ENCODE measurements around the gene CDC42BPG. TPM values are rescaled to one million over a fixed set of nuclear protein-coding genes. Genes with fewer than 3 reads are reported as not detected.

The CDC42BPG gene
- total RNA-seq, 1 experiment from 2014 or later, result 21.6 TPM

GRCh38 chr11:64784813-64785581 lies 59.5 kb downstream of the CDC42BPG start (continued):
- TF ChIP-seq CTCF (IDR thresholded peaks at IDR 0.05) (no peak), ZNF396 (CRISPR knock-in tag; IDR thresholded peaks at IDR 0.05; ENCODE audit: borderline replicate concordance) (no peak), NR1H2 (CRISPR knock-in tag; IDR thresholded peaks at IDR 0.05) (no peak), JUN (CRISPR knock-in tag; IDR thresholded peaks at IDR 0.05) (no peak), ETV6 (CRISPR knock-in tag; IDR thresholded peaks at IDR 0.05) (no peak)

GRCh38 chr11:64778473-64779298 lies 65.8 kb downstream of the CDC42BPG start, which contains the start of gene SF1:
TSS of gene SF1 (minus strand) at chr11:64778542. CDS start at chr11:64778392, 150 bp downstream.
- Mint-ChIP-seq H3K4me3 (peak within 1 kb of the TSS; percentile 79), H3K27me3 (ENCODE audit: low read depth) (no peaks in the 10 kb centered on the region), H3K27ac (peak within 1 kb of the TSS; percentile 98), H3K4me1 (peaks cover 32% of the 10 kb centered on the region), H3K9me3 (no peaks in the 10 kb centered on the region), H3K36me3 (peaks cover 37% of the 10 kb centered on the region)
- no peak for TF ChIP-seq ZNF416 (CRISPR knock-in tag; IDR thresholded peaks at IDR 0.05)
- peak; percentile 85 for TF ChIP-seq ZBTB21 (CRISPR knock-in tag; IDR thresholded peaks at IDR 0.05; ENCODE audit: borderline replicate concordance)
- peak; percentile 17; the same call in 1 of the 2 replicates for TF ChIP-seq IRF1 (CRISPR knock-in tag; IDR thresholded peaks at IDR 0.05)
- peak; percentile 69; the same call in 1 of the 2 replicates for TF ChIP-seq SP1 (CRISPR knock-in tag; conservative IDR thresholded peaks at IDR 0.05)
- no peak for TF ChIP-seq GRHL2 (CRISPR knock-in tag; IDR thresholded peaks at IDR 0.05; ENCODE audit: insufficient replicate concordance, severe bottlenecking)
- no peak for TF ChIP-seq ZNF232 (CRISPR knock-in tag; IDR thresholded peaks at IDR 0.05)
- peak; percentile 38; the same call in 1 of the 2 replicates for TF ChIP-seq CREM (CRISPR knock-in tag; IDR thresholded peaks at IDR 0.05)
- TF ChIP-seq NFYB (CRISPR knock-in tag; conservative IDR thresholded peaks at IDR 0.05; ENCODE audit: low read depth), result peak; percentile 70
- peak; percentile 4; the same call in 1 of the 2 replicates for TF ChIP-seq FOXK1 (CRISPR knock-in tag; IDR thresholded peaks at IDR 0.05)
- peak; percentile 72; the same call in 1 of the 2 replicates for TF ChIP-seq MYBL2 (CRISPR knock-in tag; IDR thresholded peaks at IDR 0.05)
- TF ChIP-seq ZNF281 (CRISPR knock-in tag; IDR thresholded peaks at IDR 0.05), result 0 out of 2 replicates have a peak, but pooled peaks have one; percentile 49
- CTCF ChIA-PET, result interaction anchor here (0.5 to 2.0 kb wide), 36 partner anchors 8 to 437 kb away, joined by 3 to 23 read pairs (median 4); partner anchors contain the start of genes ARL2, CDC42BPG, MAP4K2 and PYGM
- POLR2A ChIA-PET, result interaction anchor here (0.5 to 2.3 kb wide), 19 partner anchors 8 to 720 kb away, joined by 3 to 45 read pairs (median 4); partner anchors contain the start of genes BATF2, ESRRA, MALAT1 and MAP4K2
- peak; percentile 98 for DNase-seq (ENCODE audit: low spot score)
- ATAC-seq, result peak; percentile 95

- DNase-seq (ENCODE audit: low spot score) (no peak), ATAC-seq (no peak)
- H3K4me3 Mint-ChIP-seq, result peak overlapping the region; percentile 77; the same call in 1 of the 2 replicates
- POLR2A ChIA-PET, result interaction anchor here (0.9 to 2.3 kb wide), 9 partner anchors 16 to 721 kb away, joined by 3 to 45 read pairs (median 4); partner anchors contain the start of genes BATF2, MALAT1, MAP4K2 and PYGM
- H3K27me3 Mint-ChIP-seq (ENCODE audit: low read depth), result no peaks in the 10 kb centered on the region
- H3K36me3 Mint-ChIP-seq, result peaks cover 42% of the 10 kb centered on the region
- no peaks in the 10 kb centered on the region for H3K9me3 Mint-ChIP-seq
- H3K4me1 Mint-ChIP-seq, result peaks cover 32% of the 10 kb centered on the region
- H3K27ac Mint-ChIP-seq, result no peak overlapping the region
- CTCF ChIA-PET, result interaction anchor here (0.5 to 2.0 kb wide), 31 partner anchors 9 to 437 kb away, joined by 3 to 23 read pairs (median 4); partner anchors contain the start of genes ARL2, CDC42BPG, MAP4K2 and PYGM
- peak; percentile 20; the same call in 1 of the 2 replicates for TF ChIP-seq FOXK1 (CRISPR knock-in tag; IDR thresholded peaks at IDR 0.05)
- TF ChIP-seq FOXP1 (CRISPR knock-in tag; IDR thresholded peaks at IDR 0.05; ENCODE audit: borderline replicate concordance), result peak; percentile 41; the same call in 1 of the 2 replicates
- TF ChIP-seq EMX1 (CRISPR knock-in tag; IDR thresholded peaks at IDR 0.05), result 0 out of 2 replicates have a peak, but pooled peaks have one; percentile 19
- no peak for TF ChIP-seq ATF6 (CRISPR knock-in tag; IDR thresholded peaks at IDR 0.05)
- TF ChIP-seq SP1 (CRISPR knock-in tag; conservative IDR thresholded peaks at IDR 0.05), result no peak
Observed at GRCh38 chr11:64778223-64778472, 66.3 kb downstream of the CDC42BPG start.
